Stomach (tissue), 4 donors: Measurements from ENCODE around the gene UNC45B.
"Not testable (repeated sequence)": the region's sequence is repeated elsewhere in the genome, so short reads cannot be mapped to it uniquely, and the experiment has no call there.

ENCODE experiments used
- CTCF ChIP-seq, 7 experiments: fragments of 450-650 bp in 4 of 7; fragments of 200-600 bp in 3 of 7; sonication (generic) in 3 of 7; IDR thresholded peaks; one replicate each; pipeline ENCODE4 v1.5.1; 2016 to 2019; ENCODE audit warnings: antibody characterized with exemption in 7 of 7, control low read depth in 2 of 7, mild to moderate bottlenecking in 1 of 7
- POLR2A ChIP-seq, 4 donors: fragments of 450-650 bp; IDR thresholded peaks; one replicate each; pipeline ENCODE4 v1.6.1; 2016; ENCODE audit warnings: antibody characterized with exemption in 4 of 4, control low read depth in 2 of 4, mild to moderate bottlenecking in 1 of 4, moderate library complexity in 1 of 4
- POLR2AphosphoS5 ChIP-seq, 3 donors: sonication (generic); formaldehyde crosslinking; IDR thresholded peaks; one replicate each; pipeline ENCODE4 v1.6.1; 2016; ENCODE audit warnings: antibody characterized with exemption in 3 of 3

- not testable (repeated sequence) for TF ChIP-seq CTCF, POLR2A, POLR2AphosphoS5 (IDR thresholded peaks at IDR 0.05)
Measured at GRCh38 chr17:35110791-35111190, 36.8 kb upstream of the UNC45B start.
